A549 (cell line): ENCODE measurements around the gene SYNPR. TPM values are rescaled to one million over a fixed set of nuclear protein-coding genes. Genes with fewer than 3 reads are reported as not detected.

Experiments
- ATAC-seq, 2 experiments: fragments of 200-7000 bp in 1 of 2; fragments of >200 bp in 1 of 2; cut with Nextera tagmentation in 1 of 2; cut with Tn5 transposase in 1 of 2; 3 replicates each; pipeline versions ENCODE4 v1.8.0 to v1.9.1; 2018 to 2020; ENCODE audit warnings: mild to moderate bottlenecking in 1 of 2, moderate library complexity in 1 of 2
- CTCF ChIA-PET: fragments of 300-600 bp; sonication (Branson Sonifier 250); formaldehyde crosslinking; extraction: SDS; loops from one replicate; lab custom pipeline; 2021; ENCODE audit warnings: antibody characterized with exemption, inconsistent platforms; lab: Yijun Ruan, JAX
- POLR2A ChIA-PET: fragments of 350-600 bp; formaldehyde crosslinking; extraction: SDS; loops from one replicate; lab custom pipeline; 2021; ENCODE audit warnings: antibody characterized with exemption, inconsistent platforms; lab: Yijun Ruan, JAX
- DNase-seq, 2 experiments: peaks; one replicate each; pipeline versions ENCODE4 v3.0.0 to v3.0.0-alpha.2; 2011 to 2016; ENCODE audit warnings: low read depth in 1 of 2, low spot score in 1 of 2
- FAIRE-seq: peaks from 2 replicates; lab custom pipeline; 2011; peaks lifted over from hg19 to GRCh38; lab: Jason Lieb, UNC
- H3K27ac ChIP-seq, 2 experiments: fragments of >200 bp; sonication (Bioruptor Twin); formaldehyde crosslinking; 3 replicates each; pipeline ENCODE4 v1.5.1; 2016 to 2017
- H3K4me1 ChIP-seq: fragments of >200 bp; sonication (Bioruptor Twin); formaldehyde crosslinking; 3 replicates; pipeline ENCODE4 v1.6.1; 2016
- H3K4me2 ChIP-seq: fragments of >200 bp; sonication (Bioruptor Twin); formaldehyde crosslinking; 3 replicates; pipeline ENCODE4 v1.6.1; 2016
- H3K4me3 ChIP-seq: fragments of >200 bp; sonication (Bioruptor Twin); formaldehyde crosslinking; 3 replicates; pipeline ENCODE4 v1.5.1; 2016
- H3K9me3 ChIP-seq: fragments of >200 bp; sonication (Bioruptor Twin); formaldehyde crosslinking; 3 replicates; pipeline ENCODE4 v1.6.1; 2016
- CEBPB ChIP-seq, 2 experiments: fragments of >200 bp in 1 of 2; sonication (Bioruptor Twin) in 1 of 2; formaldehyde crosslinking in 1 of 2; IDR thresholded peaks; 2 replicates each; pipeline ENCODE4 v1.6.1; 2012 to 2016
- CHD2 ChIP-seq: fragments of 150-350 bp; IDR thresholded peaks from 2 replicates; pipeline ENCODE4 v1.6.1; 2014; ENCODE audit warnings: low read length; ENCODE audit not compliant: partially characterized antibody
- CTCF ChIP-seq: fragments of >200 bp; sonication (Bioruptor Twin); formaldehyde crosslinking; IDR thresholded peaks from 3 replicates; pipeline ENCODE4 v1.5.1; 2016
- EHF ChIP-seq: fragments of 250-450 bp; sonication (Bioruptor Pico); IDR thresholded peaks from 2 replicates; pipeline ENCODE4 v1.5.0; 2020; ENCODE audit warnings: mild to moderate bottlenecking
- EP300 ChIP-seq, 2 experiments: fragments of >200 bp; sonication (Bioruptor Twin); formaldehyde crosslinking; IDR thresholded peaks; 2 replicates in 1 of 2; 3 replicates in 1 of 2; pipeline ENCODE4 v1.6.1; 2016 to 2017
- FOSL2 ChIP-seq, 2 experiments: fragments of 450-650 bp in 1 of 2; fragments of >200 bp in 1 of 2; sonication (Bioruptor Twin) in 1 of 2; formaldehyde crosslinking; IDR thresholded peaks; 2 replicates each; pipeline versions ENCODE4 v1.5.0 to v1.6.1; 2016 to 2020; ENCODE audit warnings: mild to moderate bottlenecking in 1 of 2, moderate library complexity in 1 of 2
- HDAC2 ChIP-seq: fragments of 200-600 bp; sonication (generic); IDR thresholded peaks from 2 replicates; pipeline ENCODE4 v1.6.1; 2016
- HES2 ChIP-seq: fragments of >200 bp; sonication (Bioruptor Twin); formaldehyde crosslinking; IDR thresholded peaks from 2 replicates; pipeline ENCODE4 v1.6.1; 2016
- HOXB13 ChIP-seq: fragments of 250-450 bp; sonication (Bioruptor Pico); IDR thresholded peaks from 2 replicates; pipeline ENCODE4 v1.5.0; 2020; ENCODE audit warnings: low read depth, mild to moderate bottlenecking, moderate library complexity
- KDM5A ChIP-seq: fragments of 200-600 bp; sonication (generic); IDR thresholded peaks from 2 replicates; pipeline ENCODE4 v1.6.1; 2016; ENCODE audit warnings: antibody characterized with exemption, mild to moderate bottlenecking
- MAZ ChIP-seq: fragments of 150-350 bp; IDR thresholded peaks from 2 replicates; pipeline ENCODE4 v1.6.1; 2014; ENCODE audit warnings: antibody characterized with exemption, low read depth, low read length, borderline replicate concordance
- MYC ChIP-seq: IDR thresholded peaks from 2 replicates; pipeline ENCODE4 v1.6.1; 2012; ENCODE audit warnings: mild to moderate bottlenecking, inconsistent platforms, low read length, improper control_type of control experiment, borderline replicate concordance
- NR3C1 ChIP-seq: fragments of >200 bp; sonication (Bioruptor Twin); formaldehyde crosslinking; IDR thresholded peaks from 3 replicates; pipeline ENCODE4 v1.6.1; 2017
- POLR2A ChIP-seq: IDR thresholded peaks from 2 replicates; pipeline ENCODE4 v1.6.1; 2012; ENCODE audit warnings: mild to moderate bottlenecking, low read length
- POLR2AphosphoS2 ChIP-seq: conservative IDR thresholded peaks from 2 replicates; pipeline ENCODE4 v1.6.1; 2012; ENCODE audit warnings: low read length, improper control_type of control experiment, inconsistent platforms
- RARB ChIP-seq: fragments of 250-450 bp; sonication (Bioruptor Pico); IDR thresholded peaks from 2 replicates; pipeline ENCODE4 v1.8.0; 2021; ENCODE audit warnings: mild to moderate bottlenecking, moderate library complexity
- TFCP2L1 ChIP-seq: fragments of 250-450 bp; sonication (Bioruptor Pico); IDR thresholded peaks from 2 replicates; pipeline ENCODE4 v1.5.0; 2021; ENCODE audit warnings: mild to moderate bottlenecking
- ZFP36 ChIP-seq: fragments of 450-650 bp; IDR thresholded peaks from 2 replicates; pipeline ENCODE4 v1.6.1; 2014; ENCODE audit warnings: borderline replicate concordance; ENCODE audit not compliant: partially characterized antibody
- ZNF302 ChIP-seq: fragments of 250-450 bp; sonication (Bioruptor Pico); IDR thresholded peaks from 2 replicates; pipeline ENCODE4 v1.9.0; 2021; ENCODE audit warnings: inconsistent platforms, mild to moderate bottlenecking, moderate library complexity
- ZSCAN20 ChIP-seq: fragments of 250-450 bp; sonication (Bioruptor Pico); IDR thresholded peaks from 2 replicates; pipeline ENCODE4 v1.8.0; 2022; ENCODE audit warnings: mild to moderate bottlenecking, moderate library complexity
- WGBS: methylation state at CpG from one replicate; pipeline ENCODE4 v1.1.6; 2017; ENCODE audit errors: missing lambda C conversion rate; 5-methylcytosine and 5-hydroxymethylcytosine counted together
- polyA plus RNA-seq, 4 experiments: library from polyadenylated mRNA; depleted of rRNA in 3 of 4; stranded (reverse); fragments of >200 nt; fragmentation: RNase III in 1 of 4; extraction: RNeasy Plus Mini Kit Qiagen cat#74134 plus additional on column Dnase treatment in 1 of 4; gene quantifications; 2 replicates in 3 of 4; 3 replicates in 1 of 4; pipeline ENCODE4 v1.2.3, GENCODE V29; 2011 to 2017
- TF ChIP-seq, protein P1 (sequence below): fragments of 200-600 bp; sonication (generic); IDR thresholded peaks from 2 replicates; pipeline ENCODE4 v1.6.1; 2016; ENCODE audit warnings: antibody characterized with exemption, mild to moderate bottlenecking, moderate library complexity
- TF ChIP-seq, protein P2 (sequence below): fragments of >200 bp; sonication (Bioruptor Twin); formaldehyde crosslinking; IDR thresholded peaks from 3 replicates; pipeline ENCODE4 v1.6.1; 2016

The SYNPR gene
- polyA plus RNA-seq, 2 of the 4 experiments (the other 2 are of a cell fraction) = not detected

DNA sequence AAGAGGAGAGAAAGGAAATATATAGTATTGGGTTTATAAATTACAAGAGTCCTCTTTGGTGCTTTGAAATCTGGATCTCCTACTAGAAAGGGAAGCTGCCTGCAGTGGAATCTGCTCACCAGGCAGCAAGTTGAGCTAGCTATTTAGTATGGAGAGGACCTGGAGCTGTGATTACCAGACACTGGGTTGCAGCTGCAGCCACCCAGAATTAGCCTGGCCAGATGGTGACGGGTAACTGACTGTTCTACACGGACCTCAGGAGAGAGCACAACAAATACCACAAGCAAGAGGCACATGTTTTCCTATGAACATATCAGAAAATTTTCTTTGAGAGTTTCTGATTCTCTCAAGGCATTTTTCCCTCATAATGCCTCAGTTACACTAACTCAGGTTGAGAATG, 46.5 kb downstream of the SYNPR start:
- no peak for ATAC-seq
- no peak for DNase-seq
- H3K4me2 ChIP-seq = no peak overlapping the region
- no peak for FAIRE-seq
- no peaks in the 10 kb centered on the region for H3K4me1 ChIP-seq
- no peak overlapping the region for H3K4me3 ChIP-seq
- CTCF ChIA-PET = no interaction called here
- TF ChIP-seq, protein P1, sequence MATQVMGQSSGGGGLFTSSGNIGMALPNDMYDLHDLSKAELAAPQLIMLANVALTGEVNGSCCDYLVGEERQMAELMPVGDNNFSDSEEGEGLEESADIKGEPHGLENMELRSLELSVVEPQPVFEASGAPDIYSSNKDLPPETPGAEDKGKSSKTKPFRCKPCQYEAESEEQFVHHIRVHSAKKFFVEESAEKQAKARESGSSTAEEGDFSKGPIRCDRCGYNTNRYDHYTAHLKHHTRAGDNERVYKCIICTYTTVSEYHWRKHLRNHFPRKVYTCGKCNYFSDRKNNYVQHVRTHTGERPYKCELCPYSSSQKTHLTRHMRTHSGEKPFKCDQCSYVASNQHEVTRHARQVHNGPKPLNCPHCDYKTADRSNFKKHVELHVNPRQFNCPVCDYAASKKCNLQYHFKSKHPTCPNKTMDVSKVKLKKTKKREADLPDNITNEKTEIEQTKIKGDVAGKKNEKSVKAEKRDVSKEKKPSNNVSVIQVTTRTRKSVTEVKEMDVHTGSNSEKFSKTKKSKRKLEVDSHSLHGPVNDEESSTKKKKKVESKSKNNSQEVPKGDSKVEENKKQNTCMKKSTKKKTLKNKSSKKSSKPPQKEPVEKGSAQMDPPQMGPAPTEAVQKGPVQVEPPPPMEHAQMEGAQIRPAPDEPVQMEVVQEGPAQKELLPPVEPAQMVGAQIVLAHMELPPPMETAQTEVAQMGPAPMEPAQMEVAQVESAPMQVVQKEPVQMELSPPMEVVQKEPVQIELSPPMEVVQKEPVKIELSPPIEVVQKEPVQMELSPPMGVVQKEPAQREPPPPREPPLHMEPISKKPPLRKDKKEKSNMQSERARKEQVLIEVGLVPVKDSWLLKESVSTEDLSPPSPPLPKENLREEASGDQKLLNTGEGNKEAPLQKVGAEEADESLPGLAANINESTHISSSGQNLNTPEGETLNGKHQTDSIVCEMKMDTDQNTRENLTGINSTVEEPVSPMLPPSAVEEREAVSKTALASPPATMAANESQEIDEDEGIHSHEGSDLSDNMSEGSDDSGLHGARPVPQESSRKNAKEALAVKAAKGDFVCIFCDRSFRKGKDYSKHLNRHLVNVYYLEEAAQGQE = no peak
- TF ChIP-seq MYC (no peak), POLR2A (no peak), EHF (no peak), HDAC2 (no peak), NR3C1 (no peak), ZSCAN20 (no peak), CTCF (no peak), KDM5A (no peak)
- POLR2A ChIA-PET = no interaction called here
- WGBS = 0% methylated on average over 2 of the region's 2 CpGs
- H3K27ac ChIP-seq = no peak overlapping the region
- no peaks in the 10 kb centered on the region for H3K9me3 ChIP-seq

DNA sequence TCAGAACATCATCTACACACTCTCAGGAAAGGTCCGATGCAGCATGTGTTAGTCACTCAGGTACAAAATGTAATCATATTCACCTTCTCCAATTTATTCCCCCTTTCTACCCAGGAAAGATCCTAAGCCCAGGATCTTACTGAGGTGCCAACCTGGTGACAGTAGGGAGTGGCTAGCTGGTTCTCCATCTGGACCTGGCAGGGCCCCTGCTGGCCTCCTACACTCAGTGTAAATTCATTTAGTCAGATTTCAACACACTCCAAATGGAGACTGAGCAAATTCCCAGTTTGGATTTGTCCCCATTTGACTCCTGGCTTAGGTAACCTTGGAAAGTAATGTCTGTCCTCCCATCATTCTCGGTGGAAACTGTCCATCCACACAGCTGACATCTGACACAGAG, 47.3 kb downstream of the SYNPR start:
- Histone ChIP-seq H3K27ac (no peak overlapping the region), H3K4me3 (no peak overlapping the region), H3K4me2 (no peak overlapping the region), H3K9me3 (no peaks in the 10 kb centered on the region)
- no peak for DNase-seq
- 43% methylated on average over 2 of the region's 2 CpGs for WGBS
- no peak for TF ChIP-seq EP300 (IDR thresholded peaks at IDR 0.05)
- no peak for TF ChIP-seq ZFP36
- no peak for TF ChIP-seq TFCP2L1 (CRISPR knock-in tag)
- TF ChIP-seq ZNF302 (CRISPR knock-in tag) = no peak
- TF ChIP-seq NR3C1 = no peak
- no peak for TF ChIP-seq HOXB13 (CRISPR knock-in tag)
- TF ChIP-seq POLR2AphosphoS2 = no peak
- TF ChIP-seq, protein P2, sequence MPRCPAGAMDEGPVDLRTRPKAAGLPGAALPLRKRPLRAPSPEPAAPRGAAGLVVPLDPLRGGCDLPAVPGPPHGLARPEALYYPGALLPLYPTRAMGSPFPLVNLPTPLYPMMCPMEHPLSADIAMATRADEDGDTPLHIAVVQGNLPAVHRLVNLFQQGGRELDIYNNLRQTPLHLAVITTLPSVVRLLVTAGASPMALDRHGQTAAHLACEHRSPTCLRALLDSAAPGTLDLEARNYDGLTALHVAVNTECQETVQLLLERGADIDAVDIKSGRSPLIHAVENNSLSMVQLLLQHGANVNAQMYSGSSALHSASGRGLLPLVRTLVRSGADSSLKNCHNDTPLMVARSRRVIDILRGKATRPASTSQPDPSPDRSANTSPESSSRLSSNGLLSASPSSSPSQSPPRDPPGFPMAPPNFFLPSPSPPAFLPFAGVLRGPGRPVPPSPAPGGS = no peak
- no peak for TF ChIP-seq CTCF
- no peak for TF ChIP-seq CHD2
- no peak for TF ChIP-seq FOSL2 (IDR thresholded peaks at IDR 0.05)
- TF ChIP-seq FOSL2 (CRISPR knock-in tag; IDR thresholded peaks at IDR 0.05) = no peak
- no peak for TF ChIP-seq CEBPB (IDR thresholded peaks at IDR 0.05)
- no peak for TF ChIP-seq MAZ
- no peak for TF ChIP-seq RARB
- TF ChIP-seq HES2 = no peak
- TF ChIP-seq, all 56 proteins: peak for 0
- ChIA-PET CTCF (no interaction called here), POLR2A (no interaction called here)
- H3K4me1 ChIP-seq = no peaks in the 10 kb centered on the region
- no peak for FAIRE-seq
- no peak for ATAC-seq
